ENCODE measurements around the gene RALGAPA1.

RALGAPA1 gene

GRCh38 chr14:35766036-35766699, 42.9 kb downstream of the RALGAPA1 start:
- Histone ChIP-seq H3K36me3 (peaks cover 12 to 40% (median 32%) of the 10 kb centered on the region in 3 donors), H3K4me1 (no peaks in the 10 kb centered on the region), H3K27me3 (no peaks in the 10 kb centered on the region), H3K27ac (no peak overlapping the region), H3K4me3 (no peak overlapping the region), H3K9me3 (no peaks in the 10 kb centered on the region)
- TF ChIP-seq CTCF (IDR thresholded peaks at IDR 0.05) = no peak
- intact Hi-C loops (cut with DNase I; ENCODE audit: low total_unique reads) = no loop called here
- DNase-seq = no peak

- intact Hi-C loops (cut with DNase I; ENCODE audit: low total_unique reads) = no loop called here
- H3K4me3 ChIP-seq = no peak overlapping the region
- no peaks in the 10 kb centered on the region for H3K27me3 ChIP-seq
- no peak overlapping the region for H3K27ac ChIP-seq
- no peak for TF ChIP-seq CTCF (IDR thresholded peaks at IDR 0.05)
- H3K4me1 ChIP-seq = no peaks in the 10 kb centered on the region
- no peaks in the 10 kb centered on the region for H3K9me3 ChIP-seq
- DNase-seq = no peak
- peaks cover 26 to 55% (median 28%) of the 10 kb centered on the region in 3 donors for H3K36me3 ChIP-seq
Observed at GRCh38 chr14:35761922-35762321, 47.2 kb downstream of the RALGAPA1 start.

- no peak overlapping the region for H3K4me3 ChIP-seq
- intact Hi-C loops (cut with DNase I; ENCODE audit: low total_unique reads) = no loop called here
- DNase-seq = no peak
- TF ChIP-seq CTCF (IDR thresholded peaks at IDR 0.05) = no peak
- no peaks in the 10 kb centered on the region for H3K9me3 ChIP-seq
- H3K36me3 ChIP-seq = peaks cover 29 to 56% (median 38%) of the 10 kb centered on the region in 3 donors
- H3K4me1 ChIP-seq = no peaks in the 10 kb centered on the region
- H3K27me3 ChIP-seq = no peaks in the 10 kb centered on the region
- H3K27ac ChIP-seq = no peak overlapping the region
Observed at GRCh38 chr14:35760143-35760542, 49.0 kb downstream of the RALGAPA1 start.

GRCh38 chr14:35758523-35759129, 50.5 kb downstream of the RALGAPA1 start:
- H3K4me1 ChIP-seq = no peaks in the 10 kb centered on the region
- H3K9me3 ChIP-seq = no peaks in the 10 kb centered on the region
- no peaks in the 10 kb centered on the region for H3K27me3 ChIP-seq
- intact Hi-C loops (cut with DNase I; ENCODE audit: low total_unique reads) = no loop called here
- no peak overlapping the region for H3K4me3 ChIP-seq
- peaks cover 41 to 70% (median 52%) of the 10 kb centered on the region in 3 donors for H3K36me3 ChIP-seq
- H3K27ac ChIP-seq = no peak overlapping the region
- DNase-seq = no peak
- TF ChIP-seq CTCF (IDR thresholded peaks at IDR 0.05) = no peak

GRCh38 chr14:35754671-35755070, 54.4 kb downstream of the RALGAPA1 start:
- Histone ChIP-seq H3K9me3 (no peaks in the 10 kb centered on the region), H3K4me3 (no peak overlapping the region), H3K27ac (no peak overlapping the region), H3K4me1 (no peaks in the 10 kb centered on the region), H3K27me3 (no peaks in the 10 kb centered on the region), H3K36me3 (peaks cover 43 to 62% (median 61%) of the 10 kb centered on the region in 3 donors)
- DNase-seq = no peak
- TF ChIP-seq CTCF (IDR thresholded peaks at IDR 0.05) = no peak
- intact Hi-C loops (cut with DNase I; ENCODE audit: low total_unique reads) = no loop called here

All from tibial artery (tissue), 4 donors.